ENCODE results near the gene STPG3.
"Not testable (repeated sequence)": the region's sequence is repeated elsewhere in the genome, so short reads cannot be mapped to it uniquely, and the experiment has no call there.

STPG3 gene

DNA sequence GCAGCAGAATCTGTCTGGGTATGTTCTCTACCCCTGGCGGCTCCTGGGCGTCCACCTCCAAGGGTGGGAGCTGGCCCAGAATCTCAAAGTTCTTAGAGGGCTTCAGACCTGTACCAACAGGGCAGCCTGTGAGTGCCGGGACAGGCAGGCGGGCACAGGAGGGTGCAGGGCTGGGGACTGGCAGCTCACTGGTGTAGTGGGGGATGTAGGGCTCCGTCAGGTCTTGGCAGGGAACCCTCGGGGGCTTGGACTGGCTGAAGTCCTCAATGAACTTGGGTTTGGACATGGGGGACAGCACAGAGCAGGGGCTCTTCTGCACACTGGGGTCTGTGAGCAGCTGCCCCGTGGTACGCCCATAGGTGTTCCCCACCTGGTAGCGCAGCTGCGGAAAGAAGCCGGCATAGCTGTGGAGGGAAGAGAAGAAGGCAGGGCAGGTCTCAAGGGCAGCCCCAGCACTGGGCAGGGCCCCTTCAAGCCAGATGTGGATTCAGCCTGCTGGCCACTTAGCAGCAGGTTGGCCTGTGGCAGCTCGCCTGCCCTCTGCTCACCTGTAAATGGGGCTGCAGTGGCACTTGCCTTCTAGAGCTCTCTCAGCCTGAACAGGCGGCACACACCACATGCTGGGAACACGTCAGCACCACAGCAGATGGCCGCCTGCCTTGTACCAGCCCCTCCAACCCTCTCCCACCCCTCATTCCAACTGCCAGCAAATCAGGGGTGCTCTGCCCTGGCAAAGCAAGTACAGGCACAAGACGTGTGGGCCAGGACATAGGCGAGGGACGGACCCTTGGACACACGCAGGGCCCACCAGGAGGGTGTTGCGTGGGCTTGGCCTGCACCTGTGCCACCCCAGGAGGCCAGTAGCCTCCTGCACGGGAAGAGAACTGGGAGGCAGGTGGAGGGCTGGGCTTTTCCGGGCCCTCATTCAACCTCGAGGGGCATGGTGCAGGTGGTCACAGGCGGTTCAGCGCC is 5.3 kb upstream of the STPG3 start:
- no peak for DNase-seq (ENCODE audit: low read depth)

DNA sequence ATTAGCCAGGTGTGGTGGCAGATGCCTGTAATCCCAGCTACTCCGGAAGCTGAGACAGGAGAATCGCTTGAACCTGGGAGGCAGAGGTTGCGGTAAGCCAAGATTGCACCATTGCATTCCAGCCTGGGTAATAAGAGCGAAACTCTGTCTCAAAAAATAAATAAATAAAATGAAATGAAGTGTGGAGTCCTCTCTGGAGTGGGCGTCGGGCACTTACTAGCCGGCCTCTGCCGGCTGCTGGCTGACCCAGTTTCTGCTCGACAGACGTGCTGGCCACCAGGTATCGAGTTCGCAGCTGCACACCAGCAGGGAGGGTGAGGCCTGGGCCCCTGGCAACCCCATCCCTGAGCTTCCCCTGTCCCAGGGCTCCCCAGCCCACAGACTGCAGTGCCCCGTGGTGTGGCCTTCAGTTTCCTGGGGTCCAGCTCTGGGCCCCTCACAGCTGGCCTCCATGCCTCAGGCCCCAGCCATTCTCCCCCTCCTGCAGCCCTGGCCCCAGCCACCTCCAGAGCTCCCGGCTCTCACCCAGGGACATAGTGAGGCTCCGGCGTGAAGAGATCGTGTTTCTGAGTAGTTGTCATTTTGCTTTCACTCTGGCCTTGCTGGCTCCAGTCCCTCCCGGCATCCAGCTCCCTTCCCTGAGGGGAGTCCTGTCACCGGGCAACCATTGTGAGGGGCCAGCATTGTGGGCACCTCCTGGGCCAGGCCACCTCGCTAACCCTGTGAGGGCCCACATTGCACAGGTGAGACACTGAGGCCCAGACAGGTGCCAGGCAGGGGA is 3.8 kb upstream of the STPG3 start:
- no peak for DNase-seq (ENCODE audit: low read depth)

GRCh38 chr9:137247916-137248175 is 3.2 kb upstream of the STPG3 start:
- DNase-seq (ENCODE audit: low read depth): no peak

- DNase-seq (ENCODE audit: low read depth): no peak
Observed at GRCh38 chr9:137250329-137251193, 525 bp upstream of the STPG3 start.

GRCh38 chr9:137251490-137252268 is 593 bp downstream of the STPG3 start:
- no peak for DNase-seq (ENCODE audit: low read depth)

DNA sequence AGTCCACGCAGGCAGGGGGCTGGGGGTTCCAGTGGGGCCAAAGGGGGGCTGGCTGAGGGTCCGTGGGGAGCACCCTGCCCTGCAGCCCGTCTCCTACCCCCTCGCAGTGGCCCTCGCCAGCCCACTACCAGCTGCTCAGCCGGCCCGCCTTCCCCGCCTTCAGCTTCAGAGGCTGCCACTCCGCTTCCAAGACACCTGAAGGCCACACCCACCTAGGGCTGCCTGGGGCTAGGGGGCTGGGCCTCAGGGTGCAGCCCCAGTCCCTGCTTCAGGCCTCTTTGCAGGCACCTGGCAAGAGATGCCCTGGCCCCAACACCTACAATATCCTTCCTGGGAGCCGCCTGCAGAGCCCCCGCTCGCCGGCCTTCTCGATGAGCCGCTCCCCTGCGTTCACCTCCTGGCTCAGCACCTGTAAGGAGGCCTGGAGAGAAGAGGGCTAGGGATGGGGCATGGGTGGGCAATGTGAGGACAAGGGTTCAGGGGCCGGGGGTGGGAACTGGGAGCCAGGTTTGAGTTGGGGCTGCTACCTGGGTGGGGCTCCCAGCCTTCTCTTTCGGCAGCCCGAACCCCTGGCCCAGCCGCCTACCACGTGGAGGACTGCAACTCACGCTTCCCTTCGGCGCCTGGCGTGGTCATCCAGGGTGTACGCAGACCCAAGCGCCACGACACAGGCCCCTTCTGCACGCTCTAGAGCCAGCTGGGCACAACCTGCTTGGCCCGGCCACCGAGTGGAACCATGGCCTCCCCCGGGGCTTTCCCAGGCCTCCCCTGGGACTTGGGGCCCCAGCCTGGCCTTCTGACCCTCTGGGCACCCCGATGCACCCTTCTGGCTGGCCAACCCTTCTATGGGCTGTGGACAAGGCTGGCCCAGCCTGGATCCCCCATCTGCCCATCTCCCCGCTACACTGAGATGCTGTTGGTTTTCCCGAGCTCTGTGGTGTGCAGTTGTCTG is 1.7 kb downstream of the STPG3 start:
- DNase-seq (ENCODE audit: low read depth): no peak

DNA sequence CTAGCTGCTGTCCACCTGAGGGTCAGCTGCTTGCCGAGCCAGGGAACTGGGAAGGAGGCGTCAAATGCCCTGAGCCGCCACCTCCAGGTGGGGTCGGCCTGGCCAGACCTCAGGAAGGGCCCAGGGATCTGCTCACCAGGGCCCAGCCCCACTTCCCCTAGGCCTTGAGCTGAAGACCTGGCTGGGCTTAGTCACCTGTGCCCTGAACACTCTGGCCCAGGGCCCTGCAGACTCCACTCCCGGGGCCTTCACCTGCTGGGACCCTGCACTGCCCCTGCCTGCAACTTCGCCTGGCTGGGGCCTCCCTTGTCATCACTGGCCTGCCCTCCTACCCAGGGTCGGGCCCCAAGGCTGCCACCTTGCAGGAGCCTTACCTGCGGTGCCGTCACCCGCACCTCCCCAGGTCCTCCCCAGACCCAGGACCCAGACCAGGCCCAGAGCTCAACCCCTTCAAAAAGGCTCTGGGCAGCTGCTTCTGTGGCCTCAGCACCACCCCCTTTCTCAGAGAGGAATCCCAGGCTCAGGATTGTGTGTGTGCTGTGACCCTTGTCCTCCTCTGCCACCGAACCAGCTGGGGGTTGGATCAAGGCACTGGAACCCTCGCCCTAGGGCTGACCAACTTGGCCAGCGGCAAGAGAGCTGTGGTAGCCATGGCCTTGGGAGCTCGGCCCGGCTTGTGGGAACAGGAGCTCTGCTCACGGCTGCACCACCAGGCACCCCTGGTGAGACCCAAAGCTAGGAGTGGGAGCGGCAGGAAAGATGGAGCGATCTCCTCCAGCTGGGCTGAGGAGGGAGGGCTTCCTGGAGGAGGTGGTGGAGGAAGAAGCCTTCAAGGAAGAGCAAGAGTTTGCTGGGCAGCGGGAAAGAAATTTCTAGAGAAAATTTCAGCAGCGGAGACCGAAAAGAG is 2.9 kb downstream of the STPG3 start:
- no peak for DNase-seq (ENCODE audit: low read depth)

DNA sequence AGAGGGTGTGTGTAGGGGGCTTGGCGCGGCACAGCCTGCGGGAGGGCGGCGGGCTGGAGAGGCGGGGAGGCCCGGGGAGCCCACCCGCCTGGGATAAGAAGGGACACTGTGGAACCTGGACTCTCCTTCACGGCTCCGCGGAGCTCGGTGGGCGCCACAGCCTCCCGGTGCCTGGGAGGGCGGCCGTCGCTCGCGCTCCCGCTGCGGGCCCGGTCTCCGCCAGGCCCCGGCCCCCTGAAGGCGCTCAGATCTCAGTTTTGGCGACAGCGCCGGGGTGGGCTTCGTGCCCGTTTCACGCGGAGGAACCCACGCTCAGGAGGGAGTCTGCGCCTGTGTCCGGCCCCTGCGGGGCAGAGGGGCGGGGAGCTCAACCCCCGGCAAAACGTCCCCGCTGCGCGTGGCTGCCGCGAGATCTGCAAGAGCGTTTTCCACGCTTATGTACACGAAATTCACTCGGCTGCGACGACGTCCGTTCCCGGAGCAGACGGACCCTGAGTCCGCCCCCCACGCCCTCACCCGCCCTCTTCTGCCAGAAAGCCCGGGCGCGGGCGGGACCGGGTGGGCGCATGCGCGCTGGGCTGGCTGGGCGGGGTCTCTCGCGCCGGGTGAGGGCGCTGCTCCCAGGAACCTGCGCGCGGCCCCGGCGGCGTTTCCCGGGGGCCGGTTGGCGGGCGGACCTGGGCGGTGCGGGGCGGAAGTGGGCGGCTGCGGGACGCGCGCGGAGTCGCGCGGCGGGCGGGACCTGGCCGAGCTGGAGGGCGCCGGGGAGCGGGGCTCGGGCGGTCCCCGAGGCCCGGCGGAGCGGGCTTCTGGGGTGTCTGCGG is 3.8 kb downstream of the STPG3 start, which contains the start of gene NELFB:
TSS of gene NELFB (plus strand) at position 704 of the 824 bp plus-strand sequence.
- DNase-seq (ENCODE audit: low read depth): peak; percentile 90

- no peak for DNase-seq (ENCODE audit: low read depth)
Observed at GRCh38 chr9:137255448-137256114, 4.5 kb downstream of the STPG3 start.

- DNase-seq (ENCODE audit: low read depth): no peak
Observed at GRCh38 chr9:137256362-137256761, 5.3 kb downstream of the STPG3 start.

- no peak for DNase-seq (ENCODE audit: low read depth)
Observed at GRCh38 chr9:137256856-137257255, 5.8 kb downstream of the STPG3 start.

DNA sequence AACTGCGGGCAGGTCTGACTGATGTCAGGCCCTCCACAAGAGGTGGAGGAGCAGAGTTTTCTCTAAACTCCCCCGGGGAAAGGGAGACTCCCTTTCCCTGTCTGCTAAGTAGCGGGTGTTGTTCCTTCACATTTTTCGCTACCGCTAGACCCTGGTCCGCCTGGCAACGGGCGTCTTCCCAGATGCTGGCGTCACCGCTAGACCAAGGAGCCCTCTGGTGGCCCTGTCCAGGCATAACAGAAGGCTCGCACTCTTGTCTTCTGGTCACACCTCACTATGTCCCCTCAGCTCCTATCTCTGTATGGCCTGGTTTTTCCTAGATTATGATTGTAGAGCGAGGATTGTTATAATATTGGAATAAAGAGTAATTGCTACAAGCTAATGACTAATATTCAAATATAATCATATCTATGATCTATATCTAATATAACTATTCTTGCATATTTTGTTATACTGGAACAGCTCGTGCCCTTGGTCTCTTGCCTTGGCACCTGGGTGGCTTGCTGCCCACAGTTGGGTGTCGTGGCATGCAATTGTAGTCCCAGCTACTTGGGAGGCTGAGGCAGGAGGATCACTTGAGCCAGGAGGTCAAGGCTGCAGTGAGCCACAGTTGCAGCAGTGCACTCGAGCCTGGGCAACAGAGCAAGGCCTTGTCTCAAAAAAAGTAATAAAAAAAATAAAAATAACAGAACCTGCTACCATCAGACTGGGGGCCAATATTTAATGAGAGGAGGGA is 11.3 kb downstream of the STPG3 start:
- DNase-seq (ENCODE audit: low read depth): not testable (repeated sequence)

DNA sequence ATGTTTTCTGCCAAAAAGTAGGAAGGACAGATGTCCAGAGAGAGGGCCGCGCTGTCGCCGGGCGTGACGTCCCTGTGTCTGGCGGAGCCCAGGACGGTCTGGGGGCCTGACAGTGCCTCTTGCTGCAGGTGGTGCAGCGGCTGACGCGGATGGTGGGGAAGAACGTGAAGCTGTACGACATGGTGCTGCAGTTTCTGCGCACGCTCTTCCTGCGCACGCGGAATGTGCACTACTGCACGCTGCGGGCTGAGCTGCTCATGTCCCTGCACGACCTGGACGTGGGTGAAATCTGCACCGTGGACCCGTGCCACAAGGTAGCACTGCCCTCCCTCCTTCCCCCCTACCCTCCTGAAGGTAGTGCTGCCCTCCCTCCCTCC is 11.8 kb downstream of the STPG3 start:
- DNase-seq (ENCODE audit: low read depth): no peak

- no peak for DNase-seq (ENCODE audit: low read depth)
Observed at GRCh38 chr9:137263506-137263905, 12.4 kb downstream of the STPG3 start.

- DNase-seq (ENCODE audit: low read depth): no peak
Observed at GRCh38 chr9:137264067-137264466, 13.0 kb downstream of the STPG3 start.

- no peak for DNase-seq (ENCODE audit: low read depth)
Observed at GRCh38 chr9:137265496-137266161, 14.5 kb downstream of the STPG3 start.

GRCh38 chr9:137266162-137266527 is 15.1 kb downstream of the STPG3 start:
- no peak for DNase-seq (ENCODE audit: low read depth)
